GM12878 (cell line): ENCODE results near the gene MTO1. TPM values are rescaled to one million over a fixed set of nuclear protein-coding genes. Genes with fewer than 3 reads are reported as not detected.

Experiments
- ATAC-seq: fragments of 200-7000 bp; cut with Tn5 transposase; 3 replicates; pipeline ENCODE4 v1.9.1; 2020; ENCODE audit warnings: mild to moderate bottlenecking, moderate library complexity
- BruUV-seq: library from RNA; stranded (reverse); fragments of 400-500 nt; replicated peaks from 2 replicates; lab custom pipeline; 2021; lab: Mats Ljungman, UMichigan
- CTCF ChIA-PET: fragments of 300-600 bp; sonication (Branson Sonifier 250); formaldehyde crosslinking; extraction: SDS; loops from one replicate; lab custom pipeline; 2021; ENCODE audit warnings: inconsistent platforms; lab: Yijun Ruan, JAX
- POLR2A ChIA-PET: fragments of 350-600 bp; formaldehyde crosslinking; extraction: SDS; loops from one replicate; lab custom pipeline; 2021; ENCODE audit warnings: inconsistent platforms; lab: Charles Lee
- RAD21 ChIA-PET: fragments of 300-600 bp; sonication (Branson Sonifier 250); formaldehyde crosslinking; loops from one replicate; lab custom pipeline; 2023; ENCODE audit warnings: antibody characterized with exemption; ENCODE audit not compliant: unreplicated experiment; lab: Charles Lee
- SMC1A ChIA-PET: fragments of 300-600 bp; sonication (Branson Sonifier 250); formaldehyde crosslinking; loops from one replicate; lab custom pipeline; 2023; ENCODE audit not compliant: unreplicated experiment, uncharacterized antibody; lab: Charles Lee
- DNase-seq: peaks from one replicate; pipeline ENCODE4 v3.0.0-alpha.2; 2011; ENCODE audit warnings: low read depth, low spot score
- FAIRE-seq: peaks from 3 replicates; lab custom pipeline; 2011; peaks lifted over from hg19 to GRCh38; lab: Jason Lieb, UNC
- H2AFZ ChIP-seq: 2 replicates; pipeline ENCODE4 v1.6.0; 2011; ENCODE audit warnings: low read depth, low read length, control low read depth; ENCODE audit not compliant: control insufficient read depth
- H3K27ac ChIP-seq: 2 replicates; pipeline ENCODE4 v1.5.1; 2011; ENCODE audit warnings: control low read depth; ENCODE audit not compliant: control insufficient read depth, insufficient read depth
- H3K27me3 ChIP-seq, 2 experiments: replicated peaks in 1 of 2; 2 replicates each; pipeline versions ENCODE4 v1.6.0 to v1.6.1; 2011; ENCODE audit warnings: low read length in 1 of 2; ENCODE audit not compliant: control insufficient read depth in 2 of 2, insufficient read depth in 2 of 2
- H3K36me3 ChIP-seq, 2 experiments: 2 replicates each; pipeline ENCODE4 v1.5.1; 2011; ENCODE audit warnings: low read length in 1 of 2; ENCODE audit not compliant: control insufficient read depth in 2 of 2, insufficient read depth in 2 of 2
- H3K4me1 ChIP-seq: 2 replicates; pipeline ENCODE4 v1.6.1; 2011; ENCODE audit warnings: mild to moderate bottlenecking, low read length, moderate library complexity, mixed read lengths; ENCODE audit not compliant: control insufficient read depth, insufficient read depth
- H3K4me2 ChIP-seq: 2 replicates; pipeline ENCODE4 v1.6.0; 2011; ENCODE audit warnings: control low read depth; ENCODE audit not compliant: control insufficient read depth, insufficient read depth
- H3K4me3 ChIP-seq: fragments of 200-600 bp; sonication (generic); 2 replicates; pipeline ENCODE4 v1.5.1; 2016
- H3K79me2 ChIP-seq: 2 replicates; pipeline ENCODE4 v1.6.0; 2011; ENCODE audit warnings: low read length; ENCODE audit not compliant: control insufficient read depth, insufficient read depth
- H3K9ac ChIP-seq: 2 replicates; pipeline ENCODE4 v1.8.0; 2011; ENCODE audit warnings: low read length, control low read depth, mixed read lengths; ENCODE audit not compliant: control insufficient read depth, insufficient read depth
- H3K9me3 ChIP-seq: replicated peaks from 3 replicates; pipeline ENCODE4 v1.5.1; 2011; ENCODE audit warnings: mild to moderate bottlenecking, low read length; ENCODE audit not compliant: control insufficient read depth, insufficient read depth
- H4K20me1 ChIP-seq: 2 replicates; pipeline ENCODE4 v1.6.0; 2011; ENCODE audit not compliant: control insufficient read depth, insufficient read depth
- FOXM1 ChIP-seq: IDR thresholded peaks from 2 replicates; pipeline ENCODE4 v1.6.1; 2012; ENCODE audit warnings: low read depth, mild to moderate bottlenecking, inconsistent platforms, low read length, moderate library complexity
- JUNB ChIP-seq: IDR thresholded peaks from 2 replicates; pipeline ENCODE4 v1.6.1; 2016; ENCODE audit warnings: antibody characterized with exemption, mild to moderate bottlenecking
- PAX5 ChIP-seq: IDR thresholded peaks from 2 replicates; pipeline ENCODE4 v1.6.1; 2011; ENCODE audit warnings: low read depth, low read length, borderline replicate concordance
- RUNX3 ChIP-seq: IDR thresholded peaks from 2 replicates; pipeline ENCODE4 v1.6.1; 2012; ENCODE audit warnings: low read length, inconsistent platforms
- SPI1 ChIP-seq: IDR thresholded peaks from 2 replicates; pipeline ENCODE4 v1.6.1; 2011; ENCODE audit warnings: low read depth, mild to moderate bottlenecking, low read length, moderate library complexity, borderline replicate concordance; ENCODE audit not compliant: insufficient read depth
- whole genome bisulfite sequencing: methylation state at CpG from one replicate; pipeline ENCODE4 v1.1.6; 2016; ENCODE audit warnings: low lambda C conversion rate; ENCODE audit not compliant: insufficient replicate concordance, insufficient coverage; ENCODE audit errors: missing lambda C conversion rate; 5-methylcytosine and 5-hydroxymethylcytosine counted together
- in situ Hi-C: fragments of 300-500 bp; cut with MboI; formaldehyde crosslinking; loops from 9 replicates; pipeline ENCODE4 v1.14.3; 2018; ENCODE audit warnings: mixed read lengths
- intact Hi-C: fragments of 100-400 bp; cut with micrococcal nuclease; formaldehyde crosslinking; loops from one replicate; pipeline ENCODE4 v1.14.2; 2022; ENCODE audit not compliant: unreplicated experiment
- polyA plus RNA-seq, 11 experiments: library from polyadenylated mRNA; depleted of rRNA in 4 of 11; unstranded in 6 of 11; stranded (reverse) in 5 of 11; fragments of >200 nt; fragmentation: Nextera tagmentation in 4 of 11; fragmentation: Illumina TruSeq in 1 of 11; extraction: Ambion mirVana in 4 of 11; extraction: Trizol in 1 of 11; gene quantifications; 1 replicate in 1 of 11; 2 replicates in 10 of 11; pipeline versions ENCODE4 v1.2.1 to v1.2.3, GENCODE V29; 2011 to 2016; ENCODE audit warnings: inconsistent platforms in 2 of 11, missing spikeins in 2 of 11, low read depth in 1 of 11
- total RNA-seq, 4 experiments: library from RNA; depleted of rRNA in 3 of 4; stranded (reverse); fragments of >200 nt in 3 of 4; fragmentation: Illumina TruSeq in 1 of 4; extraction: Trizol in 1 of 4; gene quantifications; 2 replicates each; pipeline versions ENCODE4 v1.2.1 to v1.2.3, GENCODE V29; 2013 to 2021

Gene MTO1
- total and polyA plus RNA-seq, 10 of the 15 experiments (the other 5 are each of a cell fraction or from before 2014, with no cell fraction given), result 24.8 to 53.6 (median 33.1) TPM

- in situ Hi-C loops (no loop called here), intact Hi-C loops (no loop called here)
- no peak overlapping the region for H3K9ac ChIP-seq
- no peak for FAIRE-seq
- WGBS, result 75% methylated on average over 5 of the region's 5 CpGs
- no peaks in the 10 kb centered on the region for H3K36me3 ChIP-seq
- no peaks in the 10 kb centered on the region for H3K4me1 ChIP-seq
- ATAC-seq, result no peak
- no peak for DNase-seq
- H2AFZ ChIP-seq, result no peak overlapping the region
- ChIA-PET POLR2A (interaction anchor here (1.2 to 1.8 kb wide), 2 partner anchors 8 to 16 kb away, joined by 3 to 10 read pairs; no protein-coding TSS in a partner anchor), SMC1A (interaction anchor here (0.7 to 2.3 kb wide), 11 partner anchors 9 to 110 kb away, joined by 3 to 7 read pairs (median 5); no protein-coding TSS in a partner anchor), CTCF (interaction anchor here (0.6 to 1.5 kb wide), 6 partner anchors 10 to 155 kb away, joined by 3 to 6 read pairs (median 4); no protein-coding TSS in a partner anchor), RAD21 (interaction anchor here (1.1 to 2.2 kb wide), 3 partner anchors 14 to 67 kb away, joined by 3 to 9 read pairs (median 3); no protein-coding TSS in a partner anchor)
- no peak overlapping the region for H3K27ac ChIP-seq
- no peak overlapping the region for H3K4me2 ChIP-seq
- TF ChIP-seq JUNB (no peak), PAX5 (no peak)
- no peaks in the 10 kb centered on the region for H4K20me1 ChIP-seq
- no peaks in the 10 kb centered on the region for H3K79me2 ChIP-seq
- no peaks in the 10 kb centered on the region for H3K9me3 ChIP-seq
- BruUV-seq, result no TSS peak
- no peaks in the 10 kb centered on the region for H3K27me3 ChIP-seq
- no peak overlapping the region for H3K4me3 ChIP-seq
Measured at GRCh38 chr6:73542891-73543290, 81.4 kb downstream of the MTO1 start.

GRCh38 chr6:73547036-73547435 is 85.5 kb downstream of the MTO1 start:
- FAIRE-seq (no peak), ATAC-seq (peak; percentile 29; the same call in 2 of the 3 replicates), DNase-seq (no peak)
- ChIA-PET RAD21 (interaction anchor here (0.6 to 2.0 kb wide), 3 partner anchors 14 to 1977 kb away, joined by 3 to 5 read pairs (median 3); no protein-coding TSS in a partner anchor), POLR2A (interaction anchor here (0.7 to 1.5 kb wide), 3 partner anchors 10 to 38 kb away, joined by 3 to 4 read pairs (median 3); no protein-coding TSS in a partner anchor), CTCF (interaction anchor here (3.4 kb wide), 1 partner anchor 11 kb away, joined by 18 read pairs; no protein-coding TSS in a partner anchor), SMC1A (interaction anchor here (0.6 to 2.9 kb wide), 4 partner anchors 11 to 33 kb away, joined by 3 to 21 read pairs (median 6); no protein-coding TSS in a partner anchor)
- Histone ChIP-seq H3K4me3 (no peak overlapping the region), H3K9ac (no peak overlapping the region), H3K27ac (no peak overlapping the region), H2AFZ (no peak overlapping the region), H3K79me2 (no peaks in the 10 kb centered on the region), H3K4me2 (no peak overlapping the region), H4K20me1 (no peaks in the 10 kb centered on the region), H3K9me3 (no peaks in the 10 kb centered on the region), H3K27me3 (no peaks in the 10 kb centered on the region), H3K4me1 (no peaks in the 10 kb centered on the region), H3K36me3 (no peaks in the 10 kb centered on the region)
- intact Hi-C loops (no loop called here), in situ Hi-C loops (no loop called here)
- no TSS peak for BruUV-seq
- TF ChIP-seq SPI1 (peak; percentile 26; the same call in 1 of the 2 replicates), RUNX3 (peak; percentile 11; the same call in 1 of the 2 replicates), FOXM1 (no peak)
- WGBS, result 23% methylated on average over 1 of the region's 1 CpG
